Measurements from ENCODE around the gene TMEM88.

- no peak for TF ChIP-seq EZH2phosphoT487 (IDR thresholded peaks at IDR 0.05; ENCODE audit: borderline replicate concordance)
- TF ChIP-seq ELF1 (IDR thresholded peaks at IDR 0.05; ENCODE audit: borderline replicate concordance, low read depth), result no peak
- TF ChIP-seq EZH2 (IDR thresholded peaks at IDR 0.05), result no peak
- no peak for TF ChIP-seq JUND (IDR thresholded peaks at IDR 0.05)
- no peak for TF ChIP-seq CTCF (IDR thresholded peaks at IDR 0.05 in 2 of 3, conservative IDR thresholded peaks at IDR 0.05 in 1 of 3; ENCODE audit: borderline replicate concordance in 1 of 3, insufficient read depth in 1 of 3, low read depth in 2 of 3, low read length in 2 of 3)
- no peak for TF ChIP-seq SRF (IDR thresholded peaks at IDR 0.05; ENCODE audit: low read depth)
Measured at GRCh38 chr17:7843536-7844291, 11.2 kb upstream of the TMEM88 start.

All from HCT116 (cell line).